ENCODE measurements around the gene PIK3R6. TPM values are rescaled to one million over a fixed set of nuclear protein-coding genes. Genes with fewer than 3 reads are reported as not detected.
A peak's percentile ranks its signal among the peaks of the same experiment; 100 is the strongest.

Gene PIK3R6
- total RNA-seq, 4 donors from 2014 or later: 0.88 to 14.9 (median 2.8) TPM

- Histone ChIP-seq H3K9me3 (no peaks in the 10 kb centered on the region), H3K36me3 (no peaks in the 10 kb centered on the region), H3K4me1 (no peaks in the 10 kb centered on the region), H3K27ac (no peak overlapping the region), H3K4me3 (no peak overlapping the region), H3K27me3 (no peaks in the 10 kb centered on the region)
- TF ChIP-seq POLR2A (IDR thresholded peaks at IDR 0.05): no peak
- TF ChIP-seq CTCF (IDR thresholded peaks at IDR 0.05): no peak
- DNase-seq: peak in 1 of 3 donors; percentile 19
Observed at GRCh38 chr17:8822401-8823035, 45.0 kb downstream of the PIK3R6 start.

- DNase-seq: peak in 1 of 3 donors; percentile 39
- Histone ChIP-seq H3K27me3 (no peaks in the 10 kb centered on the region), H3K36me3 (no peaks in the 10 kb centered on the region), H3K9me3 (no peaks in the 10 kb centered on the region), H3K27ac (no peak overlapping the region), H3K4me3 (no peak overlapping the region), H3K4me1 (no peaks in the 10 kb centered on the region)
- TF ChIP-seq CTCF (IDR thresholded peaks at IDR 0.05) (no peak), POLR2A (IDR thresholded peaks at IDR 0.05) (no peak)
Observed at GRCh38 chr17:8821446-8822105, 45.9 kb downstream of the PIK3R6 start.

- TF ChIP-seq POLR2A (IDR thresholded peaks at IDR 0.05) (no peak), CTCF (IDR thresholded peaks at IDR 0.05) (no peak)
Observed at GRCh38 chr17:8820311-8821010, 47.0 kb downstream of the PIK3R6 start.

GRCh38 chr17:8818654-8819330, 48.7 kb downstream of the PIK3R6 start:
- TF ChIP-seq CTCF (IDR thresholded peaks at IDR 0.05): no peak
- TF ChIP-seq POLR2A (IDR thresholded peaks at IDR 0.05): no peak
- H3K27me3 ChIP-seq: no peaks in the 10 kb centered on the region
- no peak overlapping the region for H3K27ac ChIP-seq
- H3K36me3 ChIP-seq: no peaks in the 10 kb centered on the region
- no peaks in the 10 kb centered on the region for H3K9me3 ChIP-seq
- peak in 1 of 3 donors; percentile 11 for DNase-seq
- no peak overlapping the region for H3K4me3 ChIP-seq
- no peaks in the 10 kb centered on the region for H3K4me1 ChIP-seq

More at GRCh38 chr17:8820311-8821010, 47.0 kb downstream of the PIK3R6 start:
- Histone ChIP-seq H3K36me3 (no peaks in the 10 kb centered on the region), H3K9me3 (no peaks in the 10 kb centered on the region), H3K27me3 (no peaks in the 10 kb centered on the region), H3K4me1 (no peaks in the 10 kb centered on the region), H3K27ac (no peak overlapping the region), H3K4me3 (no peak overlapping the region)
- peak in 1 of 3 donors; percentile 14 for DNase-seq

GRCh38 chr17:8818047-8818446, 49.4 kb downstream of the PIK3R6 start:
- H3K27ac ChIP-seq: no peak overlapping the region
- H3K4me3 ChIP-seq: no peak overlapping the region
- H3K36me3 ChIP-seq: no peaks in the 10 kb centered on the region
- peak in 1 of 3 donors; percentile 23 for DNase-seq
- H3K27me3 ChIP-seq: no peaks in the 10 kb centered on the region
- H3K9me3 ChIP-seq: no peaks in the 10 kb centered on the region
- no peaks in the 10 kb centered on the region for H3K4me1 ChIP-seq
- TF ChIP-seq POLR2A (IDR thresholded peaks at IDR 0.05): no peak
